Muscle layer of colon (tissue), 2 donors: ENCODE results near the gene MZT2A.
"Not testable (repeated sequence)": the region's sequence is repeated elsewhere in the genome, so short reads cannot be mapped to it uniquely, and the experiment has no call there.

Source experiments
- H3K27ac ChIP-seq: one replicate; pipeline ENCODE4 v1.7.0; 2013; ENCODE audit warnings: low read depth, mild to moderate bottlenecking, low read length, moderate library complexity
- H3K27me3 ChIP-seq, 2 donors: one replicate each; pipeline ENCODE4 v1.7.0; 2013; ENCODE audit warnings: low read length in 2 of 2, mild to moderate bottlenecking in 2 of 2; ENCODE audit not compliant: insufficient read depth in 2 of 2, control insufficient read depth in 1 of 2
- H3K36me3 ChIP-seq: one replicate; pipeline ENCODE4 v1.7.0; 2013; ENCODE audit warnings: mild to moderate bottlenecking, low read length; ENCODE audit not compliant: insufficient read depth
- H3K4me1 ChIP-seq: one replicate; pipeline ENCODE4 v1.7.0; 2013; ENCODE audit warnings: mild to moderate bottlenecking, low read length; ENCODE audit not compliant: insufficient read depth
- H3K4me3 ChIP-seq, 2 donors: one replicate each; pipeline ENCODE4 v1.7.0; 2013; ENCODE audit warnings: low read length in 2 of 2, low read depth in 1 of 2, mild to moderate bottlenecking in 1 of 2, moderate library complexity in 1 of 2
- H3K9ac ChIP-seq: one replicate; pipeline ENCODE4 v1.7.0; 2013; ENCODE audit warnings: low read length
- H3K9me3 ChIP-seq: one replicate; pipeline ENCODE4 v1.7.0; 2013; ENCODE audit warnings: mild to moderate bottlenecking, low read length
- donor health status: abdominal sarcoma.
- donor health status: Adenocarcinoma of cecum.

MZT2A gene

GRCh38 chr2:131503587-131503986 is 11.4 kb upstream of the MZT2A start:
- H3K9me3 ChIP-seq, H3K9ac ChIP-seq, H3K4me3 ChIP-seq, H3K27me3 ChIP-seq, H3K27ac ChIP-seq, H3K4me1 ChIP-seq: not testable (repeated sequence)
- peaks cover 41% of the 10 kb centered on the region for H3K36me3 ChIP-seq

- not testable (repeated sequence) for H3K27me3 ChIP-seq, H3K4me3 ChIP-seq, H3K27ac ChIP-seq, H3K4me1 ChIP-seq, H3K9me3 ChIP-seq, H3K9ac ChIP-seq
- peaks cover 21% of the 10 kb centered on the region for H3K36me3 ChIP-seq
Observed at GRCh38 chr2:131498321-131498973, 6.2 kb upstream of the MZT2A start.

GRCh38 chr2:131495506-131495905 is 3.3 kb upstream of the MZT2A start:
- H3K4me3 ChIP-seq, H3K9ac ChIP-seq, H3K27ac ChIP-seq, H3K27me3 ChIP-seq, H3K36me3 ChIP-seq, H3K9me3 ChIP-seq: not testable (repeated sequence)
- peaks cover 14% of the 10 kb centered on the region for H3K4me1 ChIP-seq

- peak overlapping the region; percentile 68 for H3K27ac ChIP-seq
- peaks cover 14% of the 10 kb centered on the region for H3K4me1 ChIP-seq
- H3K27me3 ChIP-seq = no peaks in the 10 kb centered on the region
- H3K4me3 ChIP-seq = peak overlapping the region; percentile 61 to 90
- no peaks in the 10 kb centered on the region for H3K36me3 ChIP-seq
- no peaks in the 10 kb centered on the region for H3K9me3 ChIP-seq
- H3K9ac ChIP-seq = peak overlapping the region; percentile 84
Observed at GRCh38 chr2:131493199-131493968, 1.2 kb upstream of the MZT2A start.

- H3K4me3 ChIP-seq = peak overlapping the region; percentile 61 to 90
- H3K9ac ChIP-seq = peak overlapping the region; percentile 84
- peak overlapping the region; percentile 68 for H3K27ac ChIP-seq
- H3K27me3 ChIP-seq = no peaks in the 10 kb centered on the region
- peaks cover 14% of the 10 kb centered on the region for H3K4me1 ChIP-seq
- no peaks in the 10 kb centered on the region for H3K36me3 ChIP-seq
- no peaks in the 10 kb centered on the region for H3K9me3 ChIP-seq
Observed at GRCh38 chr2:131492418-131493198, 411 bp upstream of the MZT2A start.

GRCh38 chr2:131491469-131491836 is 744 bp downstream of the MZT2A start:
- H3K9me3 ChIP-seq, H3K9ac ChIP-seq, H3K27me3 ChIP-seq, H3K36me3 ChIP-seq, H3K27ac ChIP-seq: not testable (repeated sequence)
- Histone ChIP-seq H3K4me1 (peaks cover 14% of the 10 kb centered on the region), H3K4me3 (peak overlapping the region; percentile 38 to 49)

- not testable (repeated sequence) for H3K9ac ChIP-seq, H3K27me3 ChIP-seq, H3K36me3 ChIP-seq, H3K9me3 ChIP-seq, H3K27ac ChIP-seq
- Histone ChIP-seq H3K4me1 (peaks cover 14% of the 10 kb centered on the region), H3K4me3 (peak overlapping the region; percentile 38 to 49)
Observed at GRCh38 chr2:131490616-131491468, 1.4 kb downstream of the MZT2A start.

- H3K9ac ChIP-seq = no peak overlapping the region
- no peaks in the 10 kb centered on the region for H3K36me3 ChIP-seq
- H3K4me3 ChIP-seq = no peak overlapping the region
- H3K9me3 ChIP-seq = no peaks in the 10 kb centered on the region
- no peak overlapping the region for H3K27ac ChIP-seq
- peaks cover 8% of the 10 kb centered on the region for H3K4me1 ChIP-seq
- no peaks in the 10 kb centered on the region for H3K27me3 ChIP-seq
Observed at GRCh38 chr2:131488306-131489205, 3.6 kb downstream of the MZT2A start.

- not testable (repeated sequence) for H3K36me3 ChIP-seq, H3K27me3 ChIP-seq, H3K27ac ChIP-seq, H3K4me1 ChIP-seq, H3K4me3 ChIP-seq, H3K9ac ChIP-seq, H3K9me3 ChIP-seq
Observed at GRCh38 chr2:131486201-131486902, 5.8 kb downstream of the MZT2A start.

- H3K27ac ChIP-seq, H3K4me1 ChIP-seq, H3K4me3 ChIP-seq, H3K9me3 ChIP-seq, H3K36me3 ChIP-seq, H3K27me3 ChIP-seq, H3K9ac ChIP-seq: not testable (repeated sequence)
Observed at GRCh38 chr2:131484906-131485460, 7.2 kb downstream of the MZT2A start.
